GM13976 (cell line): ENCODE data around the gene KLRC4.
"Not testable (repeated sequence)": the region's sequence is repeated elsewhere in the genome, so short reads cannot be mapped to it uniquely, and the experiment has no call there.

ENCODE experiments used
- DNase-seq: peaks from one replicate; pipeline ENCODE4 v3.0.0; 2012; ENCODE audit warnings: low spot score
- in situ Hi-C: fragments of 300-500 bp; cut with MboI; formaldehyde crosslinking; loops from one replicate; pipeline ENCODE4 v1.12.0; 2022; ENCODE audit warnings: low sequenced_read_pairs, mixed read lengths, inconsistent platforms; ENCODE audit not compliant: unreplicated experiment
- TF ChIP-seq, protein P1 (sequence below): IDR thresholded peaks from 2 replicates; pipeline ENCODE4 v1.5.1; 2012; ENCODE audit warnings: borderline replicate concordance, mild to moderate bottlenecking; ENCODE audit not compliant: insufficient read depth; ENCODE audit errors: extremely low read depth, missing control alignments, control extremely low read depth

KLRC4 gene

DNA sequence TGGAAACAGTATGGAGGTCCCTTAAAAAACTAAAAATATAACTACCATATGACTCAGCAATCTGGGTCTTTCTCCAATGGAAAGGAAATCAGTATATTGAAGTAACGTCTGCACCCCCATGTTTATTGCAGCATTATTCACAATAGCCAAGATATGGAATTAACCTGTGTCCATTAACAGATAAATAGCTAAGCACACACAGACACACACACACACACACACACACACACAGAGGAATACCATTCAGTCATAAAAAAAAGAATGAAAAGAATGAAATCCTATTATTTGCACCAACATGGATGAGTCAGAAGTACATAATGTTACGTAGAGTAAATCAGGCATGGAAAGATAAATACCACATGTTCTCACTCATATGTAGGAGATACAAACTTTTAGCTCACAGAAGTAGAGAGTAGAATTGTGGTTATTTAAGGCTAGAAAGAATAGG is 24.4 kb downstream of the KLRC4 start:
- in situ Hi-C loops, result no loop called here
- no peak for DNase-seq
- TF ChIP-seq, protein P1, sequence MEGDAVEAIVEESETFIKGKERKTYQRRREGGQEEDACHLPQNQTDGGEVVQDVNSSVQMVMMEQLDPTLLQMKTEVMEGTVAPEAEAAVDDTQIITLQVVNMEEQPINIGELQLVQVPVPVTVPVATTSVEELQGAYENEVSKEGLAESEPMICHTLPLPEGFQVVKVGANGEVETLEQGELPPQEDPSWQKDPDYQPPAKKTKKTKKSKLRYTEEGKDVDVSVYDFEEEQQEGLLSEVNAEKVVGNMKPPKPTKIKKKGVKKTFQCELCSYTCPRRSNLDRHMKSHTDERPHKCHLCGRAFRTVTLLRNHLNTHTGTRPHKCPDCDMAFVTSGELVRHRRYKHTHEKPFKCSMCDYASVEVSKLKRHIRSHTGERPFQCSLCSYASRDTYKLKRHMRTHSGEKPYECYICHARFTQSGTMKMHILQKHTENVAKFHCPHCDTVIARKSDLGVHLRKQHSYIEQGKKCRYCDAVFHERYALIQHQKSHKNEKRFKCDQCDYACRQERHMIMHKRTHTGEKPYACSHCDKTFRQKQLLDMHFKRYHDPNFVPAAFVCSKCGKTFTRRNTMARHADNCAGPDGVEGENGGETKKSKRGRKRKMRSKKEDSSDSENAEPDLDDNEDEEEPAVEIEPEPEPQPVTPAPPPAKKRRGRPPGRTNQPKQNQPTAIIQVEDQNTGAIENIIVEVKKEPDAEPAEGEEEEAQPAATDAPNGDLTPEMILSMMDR, result no peak

- no peak for DNase-seq
- TF ChIP-seq, protein P1, result no peak
- in situ Hi-C loops, result no loop called here
Measured at GRCh38 chr12:10384191-10384590, 25.4 kb downstream of the KLRC4 start.

GRCh38 chr12:10381928-10382628 is 27.5 kb downstream of the KLRC4 start:
- no peak for DNase-seq
- TF ChIP-seq, protein P1, result no peak
- in situ Hi-C loops, result no loop called here

DNA sequence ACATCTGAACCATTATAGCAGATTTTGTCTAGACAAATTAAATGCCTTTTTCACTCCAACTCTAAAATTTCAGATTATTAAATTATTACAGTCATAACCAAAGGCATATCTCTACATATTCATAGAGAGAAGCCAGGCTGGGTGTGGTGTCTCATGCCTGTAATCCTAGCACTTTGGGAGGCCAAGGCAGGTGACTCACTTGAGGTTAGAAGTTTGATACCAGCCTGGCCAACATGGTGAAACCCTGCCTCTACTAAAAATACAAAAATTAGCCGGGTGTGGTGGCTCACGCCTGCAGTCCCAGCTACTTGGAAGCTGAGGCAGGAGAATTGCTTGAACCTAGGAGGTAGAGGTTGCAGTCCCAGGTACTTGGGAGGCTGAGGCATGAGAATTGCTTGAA is 30.8 kb downstream of the KLRC4 start:
- in situ Hi-C loops, result not testable (repeated sequence)

DNA sequence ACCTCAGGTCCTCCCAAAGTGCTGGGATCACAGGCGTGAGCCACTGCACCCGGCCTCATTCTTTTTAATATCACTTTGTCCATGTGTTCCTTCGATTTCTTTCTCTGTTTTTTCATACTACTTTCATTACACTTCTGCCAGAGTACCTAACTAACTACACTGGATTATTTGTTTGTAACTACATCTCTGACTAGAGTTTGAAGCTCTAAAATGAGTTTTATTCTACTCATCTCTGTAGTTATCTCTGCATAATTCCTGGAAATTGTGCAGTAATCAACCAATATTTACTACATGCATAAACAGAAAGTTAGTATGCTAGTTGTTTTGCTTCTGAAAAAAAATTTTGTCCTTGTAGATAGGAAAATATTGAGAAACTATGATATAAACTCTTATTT is 34.9 kb downstream of the KLRC4 start:
- DNase-seq, result no peak
- TF ChIP-seq, protein P1, result no peak
- in situ Hi-C loops, result no loop called here

More for the DNA sequence above, 30.8 kb downstream of the KLRC4 start:
- not testable (repeated sequence) for DNase-seq

- DNase-seq, result no peak
- in situ Hi-C loops, result no loop called here
- TF ChIP-seq, protein P1, result no peak
Measured at GRCh38 chr12:10372559-10372958, 37.0 kb downstream of the KLRC4 start.

- in situ Hi-C loops, DNase-seq: not testable (repeated sequence)
Measured at GRCh38 chr12:10371893-10372535, 37.5 kb downstream of the KLRC4 start.
